ENCODE measurements around the gene MYL11.

The MYL11 gene

GRCh38 chr16:30416624-30417528 is 42.3 kb downstream of the MYL11 start:
- DNase-seq (ENCODE audit: low read depth in 1 of 2, low spot score in 1 of 2), result no peak

GRCh38 chr16:30417529-30418349 is 43.1 kb downstream of the MYL11 start:
- DNase-seq (ENCODE audit: low read depth in 1 of 2, low spot score in 1 of 2), result peak; percentile 77 to 78

GRCh38 chr16:30418350-30419181 is 44.0 kb downstream of the MYL11 start:
- DNase-seq (ENCODE audit: low read depth in 1 of 2, low spot score in 1 of 2), result no peak

GRCh38 chr16:30421010-30421409 is 46.4 kb downstream of the MYL11 start:
- no peak for DNase-seq (ENCODE audit: low read depth in 1 of 2, low spot score in 1 of 2)

All from stimulated activated CD4-positive, alpha-beta T cell treated with anti-CD3 and anti-CD28 coated beads, Interleukin-15, amount 100 ng/mL, for 1 hour (primary cell).